HepG2 (cell line): ENCODE results near the gene JAM2. TPM values are rescaled to one million over a fixed set of nuclear protein-coding genes. Genes with fewer than 3 reads are reported as not detected.
A peak's percentile ranks its signal among the peaks of the same experiment; 100 is the strongest.

ENCODE experiments used
- BRD4 ChIP-seq: sonication (generic); formaldehyde crosslinking; IDR thresholded peaks from 2 replicates; pipeline ENCODE4 v1.4.0; 2020; ENCODE audit warnings: missing genetic modification reagents
- CENPX ChIP-seq: sonication (generic); formaldehyde crosslinking; IDR thresholded peaks from 2 replicates; pipeline ENCODE4 v1.9.0; 2021; ENCODE audit warnings: mild to moderate bottlenecking, missing genetic modification reagents, moderate library complexity
- CREB1 ChIP-seq, 2 experiments: fragments of 450-650 bp in 1 of 2; IDR thresholded peaks; 2 replicates each; pipeline ENCODE4 v1.6.1; 2016 to 2017; ENCODE audit warnings: control low read depth in 1 of 2, mild to moderate bottlenecking in 1 of 2, missing compliant biosample characterization in 1 of 2, missing genetic modification characterization in 1 of 2
- DZIP1 ChIP-seq: sonication (generic); formaldehyde crosslinking; IDR thresholded peaks from 2 replicates; pipeline ENCODE4 v1.5.0; 2020; ENCODE audit warnings: mild to moderate bottlenecking, missing genetic modification reagents
- FOXO1 ChIP-seq: sonication (generic); formaldehyde crosslinking; IDR thresholded peaks from 2 replicates; pipeline ENCODE4 v1.4.0; 2020; ENCODE audit warnings: missing genetic modification reagents
- MIER3 ChIP-seq: IDR thresholded peaks from 2 replicates; pipeline ENCODE4 v1.6.1; 2016; ENCODE audit warnings: missing compliant biosample characterization, borderline replicate concordance
- NFE2L1 ChIP-seq: sonication (generic); formaldehyde crosslinking; IDR thresholded peaks from 2 replicates; pipeline ENCODE4 v1.4.0; 2020; ENCODE audit warnings: missing genetic modification reagents, mild to moderate bottlenecking, borderline replicate concordance
- NR1H2 ChIP-seq: sonication (generic); formaldehyde crosslinking; IDR thresholded peaks from 2 replicates; pipeline ENCODE4 v1.8.1; 2022; ENCODE audit warnings: low read depth, missing genetic modification reagents, borderline replicate concordance
- PHF8 ChIP-seq: sonication (generic); formaldehyde crosslinking; IDR thresholded peaks from 2 replicates; pipeline ENCODE4 v1.5.0; 2020; ENCODE audit warnings: missing genetic modification reagents
- PLRG1 ChIP-seq: fragments of 450-650 bp; conservative IDR thresholded peaks from 2 replicates; pipeline ENCODE4 v1.6.1; 2016
- RFX3 ChIP-seq: IDR thresholded peaks from 2 replicates; pipeline ENCODE4 v1.6.1; 2016; ENCODE audit warnings: missing biosample characterization, missing genetic modification reagents
- SMAD3 ChIP-seq: sonication (generic); formaldehyde crosslinking; IDR thresholded peaks from 2 replicates; pipeline ENCODE4 v1.4.0; 2020; ENCODE audit warnings: missing genetic modification reagents
- SRSF4 ChIP-seq: fragments of 200-400 bp; formaldehyde crosslinking; IDR thresholded peaks from one replicate; pipeline ENCODE4 v1.6.1; 2018; ENCODE audit warnings: mild to moderate bottlenecking, low read depth, low read length, moderate library complexity; ENCODE audit not compliant: poor library complexity, severe bottlenecking
- TCF7 ChIP-seq: sonication (generic); IDR thresholded peaks from 2 replicates; pipeline ENCODE4 v1.6.1; 2016; ENCODE audit warnings: antibody characterized with exemption, low read depth
- ZNF124 ChIP-seq: sonication (generic); formaldehyde crosslinking; IDR thresholded peaks from 2 replicates; pipeline ENCODE4 v1.4.0; 2020; ENCODE audit warnings: missing genetic modification reagents
- ZNF138 ChIP-seq: sonication (generic); formaldehyde crosslinking; IDR thresholded peaks from 2 replicates; pipeline ENCODE4 v1.5.0; 2020; ENCODE audit warnings: mild to moderate bottlenecking, low read depth, missing genetic modification reagents
- ZNF253 ChIP-seq: sonication (generic); formaldehyde crosslinking; IDR thresholded peaks from 2 replicates; pipeline ENCODE4 v1.8.0; 2022; ENCODE audit warnings: mild to moderate bottlenecking, missing genetic modification reagents, borderline replicate concordance
- ZNF281 ChIP-seq: sonication (generic); formaldehyde crosslinking; IDR thresholded peaks from 2 replicates; pipeline ENCODE4 v1.4.0; 2020; ENCODE audit warnings: missing genetic modification reagents, borderline replicate concordance
- ZNF30 ChIP-seq: sonication (generic); formaldehyde crosslinking; IDR thresholded peaks from 2 replicates; pipeline ENCODE4 v1.5.0; 2020; ENCODE audit warnings: mild to moderate bottlenecking, missing genetic modification reagents
- ZNF34 ChIP-seq: sonication (generic); formaldehyde crosslinking; IDR thresholded peaks from 2 replicates; pipeline ENCODE4 v1.4.0; 2020; ENCODE audit warnings: mild to moderate bottlenecking, missing genetic modification reagents, borderline replicate concordance
- ZNF563 ChIP-seq: sonication (generic); formaldehyde crosslinking; IDR thresholded peaks from 2 replicates; pipeline ENCODE4 v1.8.0; 2022; ENCODE audit warnings: mild to moderate bottlenecking, moderate library complexity, missing genetic modification reagents
- ZNF709 ChIP-seq: sonication (generic); formaldehyde crosslinking; IDR thresholded peaks from 2 replicates; pipeline ENCODE4 v1.5.0; 2020; ENCODE audit warnings: mild to moderate bottlenecking, missing genetic modification reagents
- ZNF720 ChIP-seq: sonication (generic); formaldehyde crosslinking; IDR thresholded peaks from 2 replicates; pipeline ENCODE4 v1.4.0; 2020; ENCODE audit warnings: missing genetic modification reagents
- ZNF841 ChIP-seq: sonication (generic); formaldehyde crosslinking; IDR thresholded peaks from 2 replicates; pipeline ENCODE4 v1.8.1; 2023; ENCODE audit warnings: missing genetic modification reagents, borderline replicate concordance
- polyA plus RNA-seq, 8 experiments: library from polyadenylated mRNA; depleted of rRNA in 3 of 8; stranded (reverse) in 7 of 8; unstranded in 1 of 8; fragments of >200 nt; fragmentation: Illumina TruSeq in 4 of 8; extraction: Trizol in 4 of 8; gene quantifications; 2 replicates each; pipeline versions ENCODE4 v1.2.1 to v1.2.3, GENCODE V29; 2011 to 2016; ENCODE audit warnings: low read depth in 4 of 8, missing spikeins in 1 of 8, mixed read lengths in 1 of 8; ENCODE audit not compliant: insufficient read depth in 1 of 8
- total RNA-seq, 5 experiments: library from RNA; depleted of rRNA; stranded (reverse); fragments of >200 nt; fragmentation: Illumina TruSeq; extraction: Trizol; gene quantifications; 2 replicates each; pipeline ENCODE4 v1.2.3, GENCODE V29; 2016; ENCODE audit warnings: low read depth in 1 of 5

JAM2 gene
- total and polyA plus RNA-seq, 2 of the 13 experiments (the other 11 are each of a cell fraction or from before 2014, with no cell fraction given): 0.07 TPM; not detected in 1

- TF ChIP-seq ZNF30 (CRISPR knock-in tag) (no peak), ZNF281 (CRISPR knock-in tag) (no peak; the same call in 1 of the 2 replicates), ZNF720 (peak; percentile 82; the same call in 1 of the 2 replicates), RFX3 (CRISPR knock-in tag) (peak; percentile 28; the same call in 1 of the 2 replicates), ZNF138 (CRISPR knock-in tag) (no peak), MIER3 (peak; percentile 89; the same call in 1 of the 2 replicates), PHF8 (peak; percentile 96), ZNF563 (CRISPR knock-in tag) (peak; percentile 50; the same call in 1 of the 2 replicates), ZNF34 (CRISPR knock-in tag) (0 out of 2 replicates have a peak, but pooled peaks have one; percentile 31), TCF7 (no peak), SMAD3 (CRISPR knock-in tag) (0 out of 2 replicates have a peak, but pooled peaks have one; percentile 44), FOXO1 (CRISPR knock-in tag) (peak; percentile 83), NR1H2 (CRISPR knock-in tag) (peak; percentile 62; the same call in 1 of the 2 replicates), ZNF253 (CRISPR knock-in tag) (peak; percentile 82; the same call in 1 of the 2 replicates), CREB1 (IDR thresholded peaks at IDR 0.05) (0 out of 2 replicates have a peak, but pooled peaks have one; percentile 24), CREB1 (CRISPR knock-in tag; IDR thresholded peaks at IDR 0.05) (no peak), CENPX (no peak), SRSF4 (no peak), ZNF124 (CRISPR knock-in tag) (0 out of 2 replicates have a peak, but pooled peaks have one; percentile 42), ZNF709 (peak; percentile 71), NFE2L1 (CRISPR knock-in tag) (peak; percentile 53; the same call in 1 of the 2 replicates), DZIP1 (CRISPR knock-in tag) (peak; percentile 60; the same call in 1 of the 2 replicates), PLRG1 (no peak), BRD4 (peak; percentile 98), ZNF841 (CRISPR knock-in tag) (no peak)
These were observed 31.7 kb upstream of the JAM2 start, which contains the start of gene MRPL39 (continued) for GRCh38 chr21:25607151-25608043.
